Calu3 (cell line): Measurements from ENCODE around the gene RFLNA. TPM values are rescaled to one million over a fixed set of nuclear protein-coding genes. Genes with fewer than 3 reads are reported as not detected.

Experiments used
- BruUV-seq: library from RNA; stranded (reverse); fragments of 400-500 nt; replicated peaks from 2 replicates; lab custom pipeline; 2021; lab: Mats Ljungman, UMichigan
- CTCF ChIA-PET: fragments of 300-600 bp; sonication (Branson Sonifier 250); formaldehyde crosslinking; loops from one replicate; lab custom pipeline; 2022; ENCODE audit warnings: antibody characterized with exemption; lab: Charles Lee
- DNase-seq: peaks from one replicate; pipeline ENCODE4 v3.0.0; 2022
- H3K27ac Mint-ChIP-seq: one replicate; pipeline ENCODE4 v1.8.0; 2022; ENCODE audit warnings: mixed read lengths; ENCODE audit not compliant: unreplicated experiment
- H3K27me3 Mint-ChIP-seq: one replicate; pipeline ENCODE4 v1.8.0; 2022; ENCODE audit warnings: mixed read lengths; ENCODE audit not compliant: unreplicated experiment
- H3K36me3 Mint-ChIP-seq: one replicate; pipeline ENCODE4 v1.8.0; 2022; ENCODE audit warnings: mild to moderate bottlenecking, moderate library complexity, mixed read lengths; ENCODE audit not compliant: insufficient read depth, unreplicated experiment
- H3K4me1 Mint-ChIP-seq: one replicate; pipeline ENCODE4 v1.8.0; 2022; ENCODE audit warnings: mild to moderate bottlenecking, low read depth, mixed read lengths; ENCODE audit not compliant: unreplicated experiment
- H3K4me3 Mint-ChIP-seq: one replicate; pipeline ENCODE4 v1.8.0; 2022; ENCODE audit warnings: mild to moderate bottlenecking, low read depth, moderate library complexity, mixed read lengths; ENCODE audit not compliant: unreplicated experiment
- H3K9me3 Mint-ChIP-seq: one replicate; pipeline ENCODE4 v1.8.0; 2022; ENCODE audit warnings: low read depth, mixed read lengths; ENCODE audit not compliant: unreplicated experiment
- intact Hi-C: fragments of 100-400 bp; cut with micrococcal nuclease; formaldehyde crosslinking; loops from one replicate; pipeline ENCODE4 v1.10.0; 2022; ENCODE audit not compliant: unreplicated experiment
- total RNA-seq: library from RNA; stranded (reverse); gene quantifications from 2 replicates; pipeline ENCODE4 v1.2.3, GENCODE V29; 2022
- TF ChIP-seq, protein P1 (sequence below): fragments of 200-600 bp; IDR thresholded peaks from one replicate; pipeline ENCODE4 v1.8.0; 2022; ENCODE audit warnings: antibody characterized with exemption; ENCODE audit not compliant: unreplicated experiment

The RFLNA gene
- total RNA-seq, 1 experiment from 2014 or later: not detected

DNA sequence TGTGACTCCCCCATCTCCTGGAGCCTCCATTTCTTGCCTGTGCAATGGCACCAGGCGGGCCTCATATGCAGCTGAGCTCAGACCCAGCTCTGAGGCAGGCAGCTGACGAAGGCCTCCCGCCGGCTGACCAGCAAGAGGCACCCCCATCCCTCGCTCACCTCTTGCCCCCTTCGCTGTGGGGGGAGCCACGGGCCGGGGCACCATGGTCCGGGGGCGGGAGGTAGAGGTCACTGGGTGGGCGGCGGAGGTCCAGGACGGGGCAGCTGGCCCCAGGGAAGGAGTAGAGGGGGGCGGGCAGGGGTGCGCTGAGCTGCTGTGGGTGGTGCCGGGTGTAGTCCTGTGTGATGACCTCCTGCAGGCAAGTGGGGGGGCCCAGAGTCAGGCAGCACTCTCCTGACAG is 39.4 kb downstream of the RFLNA start:
- Mint-ChIP-seq H3K4me1 (no peaks in the 10 kb centered on the region), H3K4me3 (no peak overlapping the region), H3K27ac (no peak overlapping the region), H3K36me3 (peaks cover 83% of the 10 kb centered on the region), H3K9me3 (no peaks in the 10 kb centered on the region), H3K27me3 (no peaks in the 10 kb centered on the region)
- BruUV-seq: no TSS peak
- CTCF ChIA-PET: interaction anchor here (0.6 kb wide), 1 partner anchor 9 kb away, joined by 5 read pairs; no protein-coding TSS in a partner anchor
- TF ChIP-seq, protein P1, sequence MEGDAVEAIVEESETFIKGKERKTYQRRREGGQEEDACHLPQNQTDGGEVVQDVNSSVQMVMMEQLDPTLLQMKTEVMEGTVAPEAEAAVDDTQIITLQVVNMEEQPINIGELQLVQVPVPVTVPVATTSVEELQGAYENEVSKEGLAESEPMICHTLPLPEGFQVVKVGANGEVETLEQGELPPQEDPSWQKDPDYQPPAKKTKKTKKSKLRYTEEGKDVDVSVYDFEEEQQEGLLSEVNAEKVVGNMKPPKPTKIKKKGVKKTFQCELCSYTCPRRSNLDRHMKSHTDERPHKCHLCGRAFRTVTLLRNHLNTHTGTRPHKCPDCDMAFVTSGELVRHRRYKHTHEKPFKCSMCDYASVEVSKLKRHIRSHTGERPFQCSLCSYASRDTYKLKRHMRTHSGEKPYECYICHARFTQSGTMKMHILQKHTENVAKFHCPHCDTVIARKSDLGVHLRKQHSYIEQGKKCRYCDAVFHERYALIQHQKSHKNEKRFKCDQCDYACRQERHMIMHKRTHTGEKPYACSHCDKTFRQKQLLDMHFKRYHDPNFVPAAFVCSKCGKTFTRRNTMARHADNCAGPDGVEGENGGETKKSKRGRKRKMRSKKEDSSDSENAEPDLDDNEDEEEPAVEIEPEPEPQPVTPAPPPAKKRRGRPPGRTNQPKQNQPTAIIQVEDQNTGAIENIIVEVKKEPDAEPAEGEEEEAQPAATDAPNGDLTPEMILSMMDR: no peak
- DNase-seq: no peak
- intact Hi-C loops: no loop called here

GRCh38 chr12:124334976-124335375 is 40.1 kb downstream of the RFLNA start:
- no peak for DNase-seq
- no peaks in the 10 kb centered on the region for H3K27me3 Mint-ChIP-seq
- no peaks in the 10 kb centered on the region for H3K4me1 Mint-ChIP-seq
- CTCF ChIA-PET: no interaction called here
- intact Hi-C loops: no loop called here
- no peak overlapping the region for H3K4me3 Mint-ChIP-seq
- no peaks in the 10 kb centered on the region for H3K9me3 Mint-ChIP-seq
- TF ChIP-seq, protein P1: no peak
- BruUV-seq: no TSS peak
- H3K27ac Mint-ChIP-seq: no peak overlapping the region
- H3K36me3 Mint-ChIP-seq: peaks cover 85% of the 10 kb centered on the region

GRCh38 chr12:124335426-124336183 is 40.7 kb downstream of the RFLNA start:
- Mint-ChIP-seq H3K4me1 (no peaks in the 10 kb centered on the region), H3K27ac (peak overlapping the region; percentile 30), H3K4me3 (no peak overlapping the region), H3K36me3 (peaks cover 85% of the 10 kb centered on the region), H3K9me3 (no peaks in the 10 kb centered on the region), H3K27me3 (no peaks in the 10 kb centered on the region)
- CTCF ChIA-PET: interaction anchor here (0.7 to 0.8 kb wide), 2 partner anchors 145 to 286 kb away, joined by 4 read pairs; no protein-coding TSS in a partner anchor
- intact Hi-C loops: no loop called here
- BruUV-seq: no TSS peak
- TF ChIP-seq, protein P1: no peak
- DNase-seq: no peak

GRCh38 chr12:124336184-124336437 is 41.2 kb downstream of the RFLNA start:
- Mint-ChIP-seq H3K9me3 (no peaks in the 10 kb centered on the region), H3K27ac (no peak overlapping the region), H3K27me3 (no peaks in the 10 kb centered on the region), H3K4me1 (no peaks in the 10 kb centered on the region), H3K36me3 (peaks cover 86% of the 10 kb centered on the region), H3K4me3 (no peak overlapping the region)
- no TSS peak for BruUV-seq
- TF ChIP-seq, protein P1: no peak
- CTCF ChIA-PET: interaction anchor here (0.7 to 0.8 kb wide), 2 partner anchors 144 to 287 kb away, joined by 4 read pairs; no protein-coding TSS in a partner anchor
- no peak for DNase-seq
- intact Hi-C loops: no loop called here
